Liver (tissue), 9 donors: ENCODE results near the gene TSPEAR. TPM values are rescaled to one million over a fixed set of nuclear protein-coding genes. Genes with fewer than 3 reads are reported as not detected.

Experiments
- DNase-seq: peaks from one replicate; pipeline ENCODE4 v3.0.0-alpha.2; 2017; ENCODE audit warnings: low spot score
- H3K27ac ChIP-seq, 2 donors: one replicate each; pipeline ENCODE4 v1.7.0; 2013; ENCODE audit warnings: inconsistent platforms in 2 of 2, low read length in 2 of 2, control low read depth in 1 of 2, low read depth in 1 of 2, mild to moderate bottlenecking in 1 of 2
- H3K27me3 ChIP-seq, 4 donors: one replicate each; pipeline versions ENCODE4 v1.6.1 to v1.7.0; 2013; ENCODE audit warnings: low read length in 3 of 4, inconsistent platforms in 1 of 4, mild to moderate bottlenecking in 1 of 4, moderate library complexity in 1 of 4; ENCODE audit not compliant: control insufficient read depth in 4 of 4, insufficient read depth in 4 of 4
- H3K36me3 ChIP-seq, 4 donors: one replicate each; pipeline versions ENCODE4 v1.6.1 to v1.7.0; 2013; ENCODE audit warnings: low read length in 3 of 4, mild to moderate bottlenecking in 3 of 4, low read depth in 1 of 4, moderate library complexity in 1 of 4; ENCODE audit not compliant: control insufficient read depth in 4 of 4, insufficient read depth in 3 of 4
- H3K4me1 ChIP-seq, 4 donors: one replicate each; pipeline versions ENCODE4 v1.6.1 to v1.7.0; 2013; ENCODE audit warnings: low read length in 3 of 4, mild to moderate bottlenecking in 3 of 4, moderate library complexity in 1 of 4; ENCODE audit not compliant: control insufficient read depth in 4 of 4, insufficient read depth in 4 of 4
- H3K4me3 ChIP-seq, 3 donors: one replicate each; pipeline versions ENCODE4 v1.6.1 to v1.7.0; 2013; ENCODE audit warnings: low read length in 3 of 3, control low read depth in 1 of 3, low read depth in 1 of 3, mild to moderate bottlenecking in 1 of 3
- H3K9ac ChIP-seq, 2 donors: one replicate each; pipeline ENCODE4 v1.7.0; 2013; ENCODE audit warnings: low read length in 2 of 2, mild to moderate bottlenecking in 2 of 2, moderate library complexity in 2 of 2, control low read depth in 1 of 2, low read depth in 1 of 2
- H3K9me3 ChIP-seq, 4 donors: one replicate each; pipeline versions ENCODE4 v1.6.1 to v1.7.0; 2013; ENCODE audit warnings: low read length in 3 of 4; ENCODE audit not compliant: control insufficient read depth in 4 of 4
- EGR1 ChIP-seq, 2 donors: IDR thresholded peaks; 2 replicates each; pipeline ENCODE4 v1.6.1; 2016 to 2018; ENCODE audit warnings: antibody characterized with exemption in 2 of 2, low read depth in 2 of 2
- FOXA1 ChIP-seq: IDR thresholded peaks from 2 replicates; pipeline ENCODE4 v1.6.1; 2016; ENCODE audit warnings: antibody characterized with exemption
- FOXA2 ChIP-seq: IDR thresholded peaks from 2 replicates; pipeline ENCODE4 v1.6.1; 2016; ENCODE audit warnings: antibody characterized with exemption
- GABPA ChIP-seq, 2 donors: IDR thresholded peaks in 1 of 2; conservative IDR thresholded peaks in 1 of 2; 2 replicates each; pipeline ENCODE4 v1.6.1; 2016; ENCODE audit warnings: antibody characterized with exemption in 2 of 2, mild to moderate bottlenecking in 1 of 2, moderate library complexity in 1 of 2
- HNF4A ChIP-seq, 2 donors: conservative IDR thresholded peaks; 2 replicates each; pipeline ENCODE4 v1.6.1; 2016; ENCODE audit warnings: antibody characterized with exemption in 2 of 2, mild to moderate bottlenecking in 2 of 2
- HNF4G ChIP-seq: IDR thresholded peaks from 2 replicates; pipeline ENCODE4 v1.6.1; 2016; ENCODE audit warnings: antibody characterized with exemption
- JUND ChIP-seq, 2 donors: IDR thresholded peaks; 2 replicates each; pipeline ENCODE4 v1.6.1; 2016; ENCODE audit warnings: antibody characterized with exemption in 2 of 2
- NR2F2 ChIP-seq: IDR thresholded peaks from 2 replicates; pipeline ENCODE4 v1.6.1; 2016; ENCODE audit warnings: antibody characterized with exemption
- RAD21 ChIP-seq, 2 donors: IDR thresholded peaks; 2 replicates each; pipeline ENCODE4 v1.6.1; 2016; ENCODE audit warnings: antibody characterized with exemption in 2 of 2, mild to moderate bottlenecking in 2 of 2
- RXRA ChIP-seq, 2 donors: IDR thresholded peaks; 2 replicates each; pipeline ENCODE4 v1.6.1; 2017 to 2018; ENCODE audit warnings: antibody characterized with exemption in 2 of 2, mild to moderate bottlenecking in 1 of 2
- SP1 ChIP-seq: IDR thresholded peaks from 2 replicates; pipeline ENCODE4 v1.6.1; 2018; ENCODE audit warnings: antibody characterized with exemption, mild to moderate bottlenecking
- TAF1 ChIP-seq: conservative IDR thresholded peaks from 2 replicates; pipeline ENCODE4 v1.6.1; 2016; ENCODE audit warnings: antibody characterized with exemption, mild to moderate bottlenecking
- WGBS: extraction: QIAGEN DNeasy Blood & Tissue Kit; methylation state at CpG from one replicate; pipeline ENCODE4 v1.1.7; 2013; 5-methylcytosine and 5-hydroxymethylcytosine counted together
- polyA plus RNA-seq, 2 donors: library from polyadenylated mRNA; stranded (reverse) in 1 of 2; unstranded in 1 of 2; fragments of 200-250 nt in 1 of 2; fragments of >200 nt in 1 of 2; fragmentation: Nextera tagmentation in 1 of 2; extraction: Ambion mirVana in 1 of 2; gene quantifications; one replicate each; pipeline versions ENCODE4 v1.2.1 to v1.2.3, GENCODE V29; 2013 to 2015
- total RNA-seq, 2 donors: library from RNA; depleted of rRNA; stranded (reverse); fragments of >200 nt; gene quantifications; one replicate each; pipeline ENCODE4 v1.2.3, GENCODE V29; 2014
- TF ChIP-seq, protein P1 (sequence below): IDR thresholded peaks from 2 replicates; pipeline ENCODE4 v1.6.1; 2016; ENCODE audit warnings: antibody characterized with exemption
- TF ChIP-seq, protein P2 (sequence below): IDR thresholded peaks from 2 replicates; pipeline ENCODE4 v1.6.1; 2016; ENCODE audit warnings: antibody characterized with exemption, mild to moderate bottlenecking
- TF ChIP-seq, protein P3 (sequence below): IDR thresholded peaks from 2 replicates; pipeline ENCODE4 v1.6.1; 2016; ENCODE audit warnings: antibody characterized with exemption
- TF ChIP-seq, protein P4 (sequence below): IDR thresholded peaks from 2 replicates; pipeline ENCODE4 v1.6.1; 2016; ENCODE audit warnings: antibody characterized with exemption
- TF ChIP-seq, protein P5 (sequence below): fragments of 150-350 bp; IDR thresholded peaks from 2 replicates; pipeline ENCODE4 v1.5.1; 2017; ENCODE audit warnings: improper control_type of control experiment, low read depth, low read length; ENCODE audit not compliant: missing input control
- donor health status: healthy.
- donor health status: healthy.
- donor health status: healthy.
- donor health status: healthy.
- donor health status: healthy.

The TSPEAR gene
- total and polyA plus RNA-seq, 4 donors, result under 0.01 to 0.14 (median 0.01) TPM; not detected in 1

DNA sequence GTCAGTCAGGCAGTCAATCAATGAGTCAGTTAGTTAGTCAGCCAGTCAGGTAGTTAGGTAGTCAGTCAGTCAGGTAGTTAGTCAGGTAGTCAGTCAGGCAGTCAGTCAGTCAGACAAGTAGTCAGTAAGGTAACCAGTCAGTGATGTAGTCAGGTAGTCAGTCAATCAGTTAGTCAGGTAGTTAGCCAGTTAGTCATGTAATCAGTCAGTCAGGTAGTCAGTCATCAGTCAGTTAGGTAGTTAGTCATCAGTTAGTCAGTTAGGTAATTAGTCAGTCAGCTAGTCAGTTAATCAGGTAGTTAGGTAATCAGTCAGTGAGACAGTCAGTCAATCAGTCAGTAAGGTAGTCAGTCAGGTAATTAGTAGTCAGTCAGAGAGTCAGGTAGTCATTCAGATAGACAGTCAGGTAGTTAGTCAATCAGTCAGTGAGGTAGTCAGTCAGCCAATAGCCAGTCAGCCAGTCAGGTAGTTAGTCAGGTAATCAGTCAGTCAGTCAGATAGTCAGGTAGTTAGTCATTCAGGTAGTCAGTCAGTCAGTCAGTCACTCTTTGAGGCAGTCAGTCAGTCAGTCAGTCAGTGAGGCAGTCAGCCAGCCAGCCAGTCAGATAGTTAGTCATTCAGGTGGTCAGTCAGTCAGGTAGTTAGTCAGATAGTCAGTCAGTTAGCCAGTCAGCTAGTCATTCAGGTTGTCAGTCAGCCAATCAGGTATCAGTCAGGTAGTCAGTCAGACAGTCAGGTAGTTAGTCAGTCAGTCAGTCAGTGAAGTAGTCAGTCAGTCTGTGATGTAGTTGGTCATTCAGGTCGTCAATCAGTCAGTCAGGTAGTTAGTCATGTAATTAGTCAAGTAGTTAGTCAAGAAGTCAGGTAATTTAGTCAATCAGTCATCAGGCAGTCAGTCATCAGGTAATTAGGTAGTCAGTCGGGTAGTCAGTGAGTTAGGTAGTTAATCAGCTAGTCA is 186.7 kb downstream of the TSPEAR start:
- Histone ChIP-seq H3K4me1 (no peaks in the 10 kb centered on the region), H3K4me3 (no peak overlapping the region), H3K27me3 (no peaks in the 10 kb centered on the region), H3K9ac (no peak overlapping the region), H3K27ac (no peak overlapping the region), H3K36me3 (no peaks in the 10 kb centered on the region), H3K9me3 (no peaks in the 10 kb centered on the region)
- 85% methylated on average over 2 of the region's 2 CpGs for WGBS
- TF ChIP-seq RAD21 (IDR thresholded peaks at IDR 0.05) (no peak), JUND (IDR thresholded peaks at IDR 0.05) (no peak), HNF4G (no peak), RXRA (IDR thresholded peaks at IDR 0.05) (no peak), FOXA2 (no peak), TAF1 (no peak), SP1 (no peak), HNF4A (conservative IDR thresholded peaks at IDR 0.05) (no peak), EGR1 (IDR thresholded peaks at IDR 0.05; ENCODE audit: low read depth in 2 of 2) (no peak)
- TF ChIP-seq, protein P1, sequence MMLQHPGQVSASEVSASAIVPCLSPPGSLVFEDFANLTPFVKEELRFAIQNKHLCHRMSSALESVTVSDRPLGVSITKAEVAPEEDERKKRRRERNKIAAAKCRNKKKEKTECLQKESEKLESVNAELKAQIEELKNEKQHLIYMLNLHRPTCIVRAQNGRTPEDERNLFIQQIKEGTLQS, result no peak
- TF ChIP-seq, protein P2, sequence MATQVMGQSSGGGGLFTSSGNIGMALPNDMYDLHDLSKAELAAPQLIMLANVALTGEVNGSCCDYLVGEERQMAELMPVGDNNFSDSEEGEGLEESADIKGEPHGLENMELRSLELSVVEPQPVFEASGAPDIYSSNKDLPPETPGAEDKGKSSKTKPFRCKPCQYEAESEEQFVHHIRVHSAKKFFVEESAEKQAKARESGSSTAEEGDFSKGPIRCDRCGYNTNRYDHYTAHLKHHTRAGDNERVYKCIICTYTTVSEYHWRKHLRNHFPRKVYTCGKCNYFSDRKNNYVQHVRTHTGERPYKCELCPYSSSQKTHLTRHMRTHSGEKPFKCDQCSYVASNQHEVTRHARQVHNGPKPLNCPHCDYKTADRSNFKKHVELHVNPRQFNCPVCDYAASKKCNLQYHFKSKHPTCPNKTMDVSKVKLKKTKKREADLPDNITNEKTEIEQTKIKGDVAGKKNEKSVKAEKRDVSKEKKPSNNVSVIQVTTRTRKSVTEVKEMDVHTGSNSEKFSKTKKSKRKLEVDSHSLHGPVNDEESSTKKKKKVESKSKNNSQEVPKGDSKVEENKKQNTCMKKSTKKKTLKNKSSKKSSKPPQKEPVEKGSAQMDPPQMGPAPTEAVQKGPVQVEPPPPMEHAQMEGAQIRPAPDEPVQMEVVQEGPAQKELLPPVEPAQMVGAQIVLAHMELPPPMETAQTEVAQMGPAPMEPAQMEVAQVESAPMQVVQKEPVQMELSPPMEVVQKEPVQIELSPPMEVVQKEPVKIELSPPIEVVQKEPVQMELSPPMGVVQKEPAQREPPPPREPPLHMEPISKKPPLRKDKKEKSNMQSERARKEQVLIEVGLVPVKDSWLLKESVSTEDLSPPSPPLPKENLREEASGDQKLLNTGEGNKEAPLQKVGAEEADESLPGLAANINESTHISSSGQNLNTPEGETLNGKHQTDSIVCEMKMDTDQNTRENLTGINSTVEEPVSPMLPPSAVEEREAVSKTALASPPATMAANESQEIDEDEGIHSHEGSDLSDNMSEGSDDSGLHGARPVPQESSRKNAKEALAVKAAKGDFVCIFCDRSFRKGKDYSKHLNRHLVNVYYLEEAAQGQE, result no peak
- TF ChIP-seq, protein P3, sequence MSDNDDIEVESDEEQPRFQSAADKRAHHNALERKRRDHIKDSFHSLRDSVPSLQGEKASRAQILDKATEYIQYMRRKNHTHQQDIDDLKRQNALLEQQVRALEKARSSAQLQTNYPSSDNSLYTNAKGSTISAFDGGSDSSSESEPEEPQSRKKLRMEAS, result no peak
- DNase-seq, result no peak

DNA sequence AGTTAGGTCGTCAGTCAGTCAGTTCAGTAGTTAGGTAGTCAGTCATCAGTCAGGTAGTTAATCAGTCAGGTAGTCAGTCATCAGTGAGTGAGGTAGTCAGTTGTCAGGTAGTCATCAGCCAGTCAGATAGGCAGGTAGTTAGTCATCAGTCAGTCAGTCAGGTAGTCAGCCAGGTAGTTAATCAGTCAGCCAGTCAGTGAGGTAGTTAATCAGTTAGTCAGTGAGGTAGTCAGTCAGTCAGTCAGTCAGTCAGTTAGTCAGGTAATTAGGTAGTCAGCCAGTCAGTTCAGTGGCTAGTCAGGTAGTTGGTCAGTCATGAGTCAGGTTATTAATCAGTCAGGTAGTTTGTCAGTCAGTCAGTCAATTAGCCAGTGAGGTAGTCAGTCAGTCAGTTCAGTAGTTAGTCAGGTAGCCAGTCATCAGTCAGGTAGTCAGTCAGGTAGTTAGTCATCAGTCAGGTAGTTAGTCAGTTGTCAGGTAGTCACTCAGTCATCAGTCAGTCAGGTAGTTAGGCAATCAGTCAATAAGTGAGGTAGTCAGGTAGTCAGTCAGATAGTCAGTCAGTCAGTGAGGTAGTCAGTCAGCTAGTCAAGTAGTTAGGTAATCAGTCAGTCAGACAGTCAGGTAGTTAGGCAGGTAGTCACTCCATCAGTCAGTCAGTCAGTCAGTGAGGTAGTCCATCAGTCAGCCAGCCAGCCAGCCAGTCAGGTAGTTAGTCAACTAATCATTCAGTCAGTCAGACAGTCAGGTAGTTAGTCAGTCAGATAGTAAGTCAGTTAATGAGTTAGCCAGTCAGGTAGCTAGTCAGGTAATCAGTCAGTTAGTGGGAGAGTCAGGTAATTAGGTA is 187.6 kb downstream of the TSPEAR start:
- Histone ChIP-seq H3K27ac (no peak overlapping the region), H3K27me3 (no peaks in the 10 kb centered on the region), H3K4me3 (no peak overlapping the region), H3K9me3 (no peaks in the 10 kb centered on the region), H3K36me3 (no peaks in the 10 kb centered on the region), H3K9ac (no peak overlapping the region), H3K4me1 (no peaks in the 10 kb centered on the region)
- WGBS, result 78% methylated on average over 1 of the region's 1 CpG
- DNase-seq, result no peak
- TF ChIP-seq NR2F2 (no peak), HNF4G (no peak), RAD21 (IDR thresholded peaks at IDR 0.05) (no peak), HNF4A (conservative IDR thresholded peaks at IDR 0.05) (no peak), TAF1 (no peak), FOXA1 (no peak), FOXA2 (no peak), GABPA (IDR thresholded peaks at IDR 0.05 in 1 of 2, conservative IDR thresholded peaks at IDR 0.05 in 1 of 2) (no peak), SP1 (no peak)
- TF ChIP-seq, protein P4, sequence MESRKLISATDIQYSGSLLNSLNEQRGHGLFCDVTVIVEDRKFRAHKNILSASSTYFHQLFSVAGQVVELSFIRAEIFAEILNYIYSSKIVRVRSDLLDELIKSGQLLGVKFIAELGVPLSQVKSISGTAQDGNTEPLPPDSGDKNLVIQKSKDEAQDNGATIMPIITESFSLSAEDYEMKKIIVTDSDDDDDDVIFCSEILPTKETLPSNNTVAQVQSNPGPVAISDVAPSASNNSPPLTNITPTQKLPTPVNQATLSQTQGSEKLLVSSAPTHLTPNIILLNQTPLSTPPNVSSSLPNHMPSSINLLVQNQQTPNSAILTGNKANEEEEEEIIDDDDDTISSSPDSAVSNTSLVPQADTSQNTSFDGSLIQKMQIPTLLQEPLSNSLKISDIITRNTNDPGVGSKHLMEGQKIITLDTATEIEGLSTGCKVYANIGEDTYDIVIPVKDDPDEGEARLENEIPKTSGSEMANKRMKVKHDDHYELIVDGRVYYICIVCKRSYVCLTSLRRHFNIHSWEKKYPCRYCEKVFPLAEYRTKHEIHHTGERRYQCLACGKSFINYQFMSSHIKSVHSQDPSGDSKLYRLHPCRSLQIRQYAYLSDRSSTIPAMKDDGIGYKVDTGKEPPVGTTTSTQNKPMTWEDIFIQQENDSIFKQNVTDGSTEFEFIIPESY, result no peak
- TF ChIP-seq, protein P5, sequence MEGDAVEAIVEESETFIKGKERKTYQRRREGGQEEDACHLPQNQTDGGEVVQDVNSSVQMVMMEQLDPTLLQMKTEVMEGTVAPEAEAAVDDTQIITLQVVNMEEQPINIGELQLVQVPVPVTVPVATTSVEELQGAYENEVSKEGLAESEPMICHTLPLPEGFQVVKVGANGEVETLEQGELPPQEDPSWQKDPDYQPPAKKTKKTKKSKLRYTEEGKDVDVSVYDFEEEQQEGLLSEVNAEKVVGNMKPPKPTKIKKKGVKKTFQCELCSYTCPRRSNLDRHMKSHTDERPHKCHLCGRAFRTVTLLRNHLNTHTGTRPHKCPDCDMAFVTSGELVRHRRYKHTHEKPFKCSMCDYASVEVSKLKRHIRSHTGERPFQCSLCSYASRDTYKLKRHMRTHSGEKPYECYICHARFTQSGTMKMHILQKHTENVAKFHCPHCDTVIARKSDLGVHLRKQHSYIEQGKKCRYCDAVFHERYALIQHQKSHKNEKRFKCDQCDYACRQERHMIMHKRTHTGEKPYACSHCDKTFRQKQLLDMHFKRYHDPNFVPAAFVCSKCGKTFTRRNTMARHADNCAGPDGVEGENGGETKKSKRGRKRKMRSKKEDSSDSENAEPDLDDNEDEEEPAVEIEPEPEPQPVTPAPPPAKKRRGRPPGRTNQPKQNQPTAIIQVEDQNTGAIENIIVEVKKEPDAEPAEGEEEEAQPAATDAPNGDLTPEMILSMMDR, result no peak
- TF ChIP-seq, protein P1, result no peak
